Raji (cell line): ENCODE measurements around the gene LTF.

Experiments used
- POLR2A ChIP-seq: IDR thresholded peaks from 2 replicates; pipeline ENCODE4 v1.6.1; 2011; ENCODE audit warnings: low read depth, low read length, control low read depth; ENCODE audit not compliant: insufficient read depth

The LTF gene

GRCh38 chr3:46447228-46447985, 17.3 kb downstream of the LTF start:
- TF ChIP-seq POLR2A = no peak

DNA sequence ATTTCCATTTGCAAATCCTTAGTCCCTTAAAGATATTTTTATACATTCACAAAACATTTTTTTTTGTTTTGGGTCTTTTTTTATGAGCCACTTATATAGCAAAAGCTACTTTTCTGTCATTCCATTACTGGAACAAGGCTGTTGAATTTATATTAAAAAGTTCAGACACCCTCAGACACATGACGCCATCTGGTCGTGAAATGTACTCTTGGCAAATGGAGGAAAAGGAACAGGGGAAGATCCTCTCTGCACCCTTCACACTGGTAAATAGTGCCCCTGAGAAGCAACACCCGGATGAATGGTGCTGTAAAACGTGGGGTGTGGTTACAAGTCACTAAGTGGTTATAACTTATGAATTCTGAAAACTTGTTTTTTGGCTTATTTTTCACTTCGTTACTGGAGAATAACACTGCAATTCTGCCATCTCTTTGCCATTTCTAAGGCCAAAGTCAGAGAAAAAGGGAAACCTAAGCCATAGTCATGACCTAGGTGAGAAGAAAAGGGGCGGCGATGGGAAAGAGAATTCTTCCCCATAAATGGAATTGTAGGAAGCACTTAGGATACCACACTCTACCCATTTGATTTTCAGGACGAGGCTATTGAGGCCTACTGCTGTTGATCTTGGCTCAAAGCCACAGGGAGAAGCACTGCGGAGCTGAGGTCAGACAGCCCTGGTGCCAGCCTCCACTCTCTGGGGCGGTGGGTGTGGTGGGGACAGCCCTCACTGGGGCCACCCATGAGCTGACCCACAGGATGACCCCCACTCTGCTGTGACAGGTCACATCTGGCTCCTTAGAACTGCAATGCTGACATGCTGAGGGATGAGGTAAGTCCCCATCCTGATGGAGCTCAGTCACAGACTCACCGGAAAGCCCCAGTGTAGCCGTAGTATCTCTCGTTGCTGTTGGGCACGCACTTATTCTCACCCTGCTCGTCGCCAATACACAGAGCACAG, 21.9 kb downstream of the LTF start:
- TF ChIP-seq POLR2A = no peak

DNA sequence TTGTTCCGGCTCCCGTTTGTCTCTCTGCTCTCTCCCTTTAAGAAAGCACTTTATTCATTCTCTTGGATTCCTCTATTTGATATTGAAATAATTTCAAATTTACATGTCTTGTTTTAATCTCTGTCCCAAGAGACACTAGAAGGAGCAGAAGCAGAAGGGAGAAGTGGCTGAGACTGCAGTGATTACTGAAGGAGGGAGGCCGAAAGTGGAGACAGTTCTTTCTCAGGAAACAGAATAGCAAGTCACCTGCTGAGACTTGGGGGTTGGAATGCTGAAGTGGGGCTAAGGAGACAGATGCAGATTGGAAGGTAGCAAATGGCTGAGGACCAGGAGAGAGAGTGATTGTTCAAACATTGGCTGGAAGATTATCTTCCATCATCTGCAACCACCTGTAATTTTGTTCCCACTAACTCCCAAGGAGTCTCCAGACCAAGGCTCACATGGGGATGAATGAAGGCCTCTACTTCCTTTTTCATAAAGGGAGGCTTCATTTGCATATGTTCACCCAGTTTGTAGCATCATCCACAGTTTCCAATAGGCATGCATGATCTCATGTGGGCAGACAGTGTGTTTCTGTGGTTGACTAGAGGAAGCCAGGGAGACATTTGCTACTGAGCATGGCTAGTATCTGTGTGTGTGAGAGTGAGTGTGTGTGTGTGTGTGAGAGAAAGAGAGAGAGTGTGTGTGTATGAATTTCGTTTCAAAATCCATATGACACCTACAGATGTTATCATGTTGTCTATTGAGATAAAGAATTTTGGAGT, 24.0 kb downstream of the LTF start:
- TF ChIP-seq POLR2A = no peak

DNA sequence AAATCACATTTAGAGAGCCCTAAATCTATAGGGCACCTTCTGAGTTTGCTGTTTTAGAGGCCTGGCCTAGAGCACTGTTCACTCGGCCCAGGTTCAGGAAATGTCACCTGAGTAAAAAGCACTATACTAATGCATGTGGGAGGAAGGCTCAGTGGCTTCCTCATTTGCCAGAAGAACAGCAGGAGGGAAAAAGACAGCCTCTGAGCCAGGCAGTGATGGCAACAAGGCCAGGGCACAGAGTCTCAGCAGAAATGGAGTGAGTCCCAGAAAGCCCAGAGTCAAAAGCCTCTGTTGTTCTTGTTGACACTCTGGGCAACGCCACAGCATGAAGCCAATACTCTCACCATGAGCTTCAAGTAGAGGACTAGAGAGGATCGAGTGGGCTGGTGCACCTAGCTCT, 25.9 kb downstream of the LTF start:
- TF ChIP-seq POLR2A = no peak

- TF ChIP-seq POLR2A = no peak
Observed at GRCh38 chr3:46435081-46435726, 29.5 kb downstream of the LTF start.

GRCh38 chr3:46433841-46434240, 30.9 kb downstream of the LTF start:
- no peak for TF ChIP-seq POLR2A

DNA sequence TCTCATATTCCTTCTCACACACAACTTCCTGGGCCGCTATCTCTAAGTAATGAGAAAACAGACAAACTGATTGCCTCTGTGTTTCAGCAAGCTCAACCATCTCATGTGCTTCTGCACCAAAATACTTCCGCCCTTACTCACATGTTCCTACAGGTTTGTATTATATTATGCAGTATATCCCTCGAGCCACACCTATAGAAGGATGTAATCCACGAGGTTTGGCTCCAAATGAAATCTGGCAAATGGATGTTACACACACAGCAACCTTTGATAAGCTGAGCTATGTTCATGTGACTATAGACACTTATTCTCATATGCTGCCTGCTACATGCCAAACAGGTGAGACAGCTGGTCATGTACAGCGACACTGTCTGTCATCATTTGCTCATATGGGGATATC, 35.0 kb downstream of the LTF start:
- TF ChIP-seq POLR2A = no peak

- TF ChIP-seq POLR2A = no peak
Observed at GRCh38 chr3:46429250-46429649, 35.5 kb downstream of the LTF start.

DNA sequence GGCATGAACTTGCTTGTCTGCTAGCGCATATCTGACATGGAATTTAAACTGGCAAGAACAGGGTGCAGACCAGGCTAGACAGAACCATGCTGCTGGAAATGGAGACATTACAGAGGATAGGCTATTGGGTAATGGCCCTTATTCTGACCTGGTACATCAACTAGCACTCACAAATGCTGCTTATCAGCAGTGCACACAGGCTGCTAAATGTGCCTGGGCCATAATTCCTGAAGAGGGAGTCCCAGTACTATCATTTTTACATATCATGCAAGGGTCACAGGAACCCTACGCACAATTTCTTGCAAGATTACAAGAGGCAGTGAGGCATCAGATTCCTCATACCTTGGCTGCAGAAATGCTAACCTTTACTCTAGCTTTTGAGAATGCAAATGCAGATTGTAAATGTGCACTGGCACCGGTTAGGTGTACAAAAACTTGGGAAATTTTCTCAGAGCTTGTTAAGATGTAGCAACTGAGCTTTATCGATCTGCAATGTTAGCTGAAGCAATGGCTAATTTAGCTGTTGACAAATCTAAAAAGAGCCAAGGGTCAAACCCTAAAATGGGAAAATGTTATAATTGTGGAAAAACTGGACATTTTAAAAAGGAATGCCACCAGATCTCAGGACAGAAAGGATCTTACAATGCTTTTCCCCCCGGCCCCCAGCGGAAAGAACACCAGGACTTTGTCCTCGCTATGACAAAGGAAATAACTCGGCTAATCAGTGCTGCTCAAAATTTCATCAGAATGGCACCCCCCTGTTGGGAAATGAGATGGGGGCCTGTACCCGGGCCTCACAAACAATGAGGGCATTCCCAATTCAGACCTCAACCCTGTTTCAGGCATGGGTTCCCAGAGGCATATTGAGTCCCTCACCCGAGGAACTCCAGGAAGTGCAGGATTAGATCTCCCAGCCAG, 36.5 kb downstream of the LTF start:
- TF ChIP-seq POLR2A = no peak

DNA sequence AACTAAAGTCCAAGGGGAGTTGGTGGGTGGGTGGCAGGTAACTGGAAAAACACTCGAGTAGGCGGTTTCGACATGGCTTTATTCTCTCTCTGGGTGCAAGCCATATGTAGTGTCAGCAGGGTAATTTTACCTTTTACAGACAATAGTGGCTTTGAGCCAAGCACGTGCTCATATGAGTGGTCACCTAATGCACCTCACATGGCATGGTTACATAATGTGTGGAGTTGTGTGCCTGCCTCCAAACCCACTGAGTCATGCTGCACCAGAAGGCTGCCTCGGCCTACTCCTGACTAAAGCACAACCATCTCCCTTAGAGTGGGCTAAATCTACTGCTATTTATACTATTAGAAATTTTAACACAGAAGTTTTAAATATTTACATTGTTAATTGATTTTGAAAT, 41.1 kb downstream of the LTF start:
- TF ChIP-seq POLR2A = no peak

DNA sequence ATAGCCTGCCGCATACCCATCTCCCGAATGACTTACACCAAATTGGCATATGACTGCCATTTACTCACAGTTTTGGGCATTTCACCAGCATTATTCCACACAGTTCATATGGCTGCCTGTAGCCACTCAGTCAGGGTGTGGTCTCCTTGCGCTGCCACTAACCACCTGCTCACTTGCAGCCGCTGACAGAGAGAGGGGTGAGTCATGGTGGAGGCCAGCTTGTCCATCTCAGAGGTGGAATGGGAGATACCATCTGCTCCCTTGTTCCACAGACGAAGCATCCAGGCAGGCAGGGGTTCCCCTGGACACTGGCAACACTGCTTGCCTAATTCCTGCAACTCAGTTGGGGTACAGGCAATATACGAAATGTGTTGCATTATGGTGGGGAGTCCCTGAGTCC, 42.1 kb downstream of the LTF start:
- no peak for TF ChIP-seq POLR2A

GRCh38 chr3:46420931-46421330, 43.8 kb downstream of the LTF start:
- no peak for TF ChIP-seq POLR2A

DNA sequence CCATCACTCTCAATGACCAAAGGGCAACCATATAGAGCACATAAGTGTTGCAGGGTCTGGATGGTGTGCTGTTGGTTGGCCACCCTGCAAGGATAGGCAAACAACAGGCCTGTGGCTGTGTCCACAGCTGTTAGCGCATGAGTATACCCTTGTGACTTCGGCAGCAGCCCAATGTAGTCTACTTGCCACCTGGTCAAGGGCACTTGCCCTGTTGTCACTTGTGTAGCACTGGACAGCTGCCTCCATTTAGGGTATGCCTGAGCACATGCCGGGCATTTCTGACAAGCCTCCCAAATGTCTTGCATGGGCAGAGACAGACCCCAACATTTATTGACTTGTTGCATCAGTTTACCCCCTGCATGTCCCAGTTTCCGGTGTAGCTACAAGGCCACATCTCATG, 44.9 kb downstream of the LTF start:
- TF ChIP-seq POLR2A = no peak
